Neural cell (in vitro differentiated cells): Measurements from ENCODE around the gene VWA8. TPM values are rescaled to one million over a fixed set of nuclear protein-coding genes. Genes with fewer than 3 reads are reported as not detected.
"Not testable (repeated sequence)": the region's sequence is repeated elsewhere in the genome, so short reads cannot be mapped to it uniquely, and the experiment has no call there.

Experiments
- H2AFZ ChIP-seq: fragments of 200-600, 300-800 bp; sonication (generic), shearing (Covaris generic); 2 replicates; pipeline ENCODE4 v1.6.0; 2014; ENCODE audit warnings: low read depth, mild to moderate bottlenecking, antibody characterized with exemption, low read length, moderate library complexity
- H3F3A ChIP-seq: fragments of 200-600 bp; shearing (Covaris generic); 2 replicates; pipeline ENCODE4 v1.6.1; 2016; ENCODE audit warnings: mild to moderate bottlenecking, moderate library complexity, mixed read lengths, antibody characterized with exemption, low read length; ENCODE audit not compliant: insufficient read depth, poor library complexity, severe bottlenecking
- H3K27ac ChIP-seq: fragments of 200-600, 300-800 bp; sonication (generic), shearing (Covaris generic); 2 replicates; pipeline ENCODE4 v1.5.1; 2014; ENCODE audit warnings: mild to moderate bottlenecking, low read length, moderate library complexity
- H3K27me3 ChIP-seq: fragments of 300-800, 200-600 bp; sonication (generic), shearing (Covaris generic); 2 replicates; pipeline ENCODE4 v1.6.0; 2014; ENCODE audit warnings: mild to moderate bottlenecking, low read depth, low read length, moderate library complexity; ENCODE audit not compliant: insufficient read depth
- H3K36me3 ChIP-seq: fragments of 300-800, 200-600 bp; sonication (generic), shearing (Covaris generic); 2 replicates; pipeline ENCODE4 v1.5.1; 2014; ENCODE audit warnings: mild to moderate bottlenecking, antibody characterized with exemption, low read length, moderate library complexity; ENCODE audit not compliant: insufficient read depth
- H3K4me2 ChIP-seq: fragments of 300-800, 200-600 bp; sonication (generic), shearing (Covaris generic); 2 replicates; pipeline ENCODE4 v1.6.0; 2014; ENCODE audit warnings: mild to moderate bottlenecking, low read length
- H3K4me3 ChIP-seq: fragments of 300-800, 200-600 bp; sonication (generic), shearing (Covaris generic); 2 replicates; pipeline ENCODE4 v1.5.1; 2014; ENCODE audit warnings: mild to moderate bottlenecking, low read length, moderate library complexity
- H3K79me2 ChIP-seq: fragments of 200-600 bp; shearing (Covaris generic); replicated peaks from 2 replicates; pipeline ENCODE4 v1.6.0; 2014; ENCODE audit warnings: mild to moderate bottlenecking, low read length, moderate library complexity; ENCODE audit not compliant: insufficient read depth
- H3K9ac ChIP-seq: fragments of 300-800, 200-600 bp; sonication (generic), shearing (Covaris generic); 2 replicates; pipeline ENCODE4 v1.6.1; 2016; ENCODE audit warnings: mild to moderate bottlenecking, low read length, mixed read lengths
- H3K9me2 ChIP-seq: fragments of 200-600 bp; shearing (Covaris generic); 2 replicates; pipeline ENCODE4 v1.6.1; 2016; ENCODE audit warnings: mild to moderate bottlenecking, low read length, mixed read lengths; ENCODE audit not compliant: insufficient read depth
- H3K9me3 ChIP-seq: fragments of 200-600, 300-800 bp; sonication (generic), shearing (Covaris generic); 2 replicates; pipeline ENCODE4 v1.6.1; 2016; ENCODE audit warnings: mild to moderate bottlenecking, mixed run types, low read length, moderate library complexity, mixed read lengths
- H4K20me1 ChIP-seq: fragments of 200-600 bp; shearing (Covaris generic); 2 replicates; pipeline ENCODE4 v1.6.1; 2016; ENCODE audit warnings: mild to moderate bottlenecking, mixed run types; ENCODE audit not compliant: insufficient read depth
- EP300 ChIP-seq: fragments of 450-650 bp; conservative IDR thresholded peaks from 2 replicates; pipeline ENCODE4 v1.6.1; 2014; ENCODE audit warnings: antibody characterized with exemption, mild to moderate bottlenecking, moderate library complexity; ENCODE audit not compliant: poor library complexity, severe bottlenecking
- EZH2 ChIP-seq: fragments of 200-600, 300-800 bp; shearing (Covaris generic), sonication (generic); IDR thresholded peaks from 2 replicates; pipeline ENCODE4 v1.6.1; 2014; ENCODE audit warnings: antibody characterized with exemption, low read length, borderline replicate concordance, mild to moderate bottlenecking; ENCODE audit not compliant: insufficient read depth, poor library complexity, severe bottlenecking
- MXI1 ChIP-seq: fragments of 450-650 bp; conservative IDR thresholded peaks from 2 replicates; pipeline ENCODE4 v1.6.1; 2014; ENCODE audit warnings: antibody characterized with exemption, mild to moderate bottlenecking; ENCODE audit not compliant: poor library complexity, severe bottlenecking
- POLR2AphosphoS5 ChIP-seq: IDR thresholded peaks from 2 replicates; pipeline ENCODE4 v1.6.1; 2012
- RAD21 ChIP-seq: fragments of 450-650 bp; conservative IDR thresholded peaks from 2 replicates; pipeline ENCODE4 v1.6.1; 2014; ENCODE audit warnings: antibody characterized with exemption, mild to moderate bottlenecking, moderate library complexity
- SMC3 ChIP-seq: fragments of 450-650 bp; conservative IDR thresholded peaks from 2 replicates; pipeline ENCODE4 v1.6.1; 2014; ENCODE audit warnings: antibody characterized with exemption, mild to moderate bottlenecking, moderate library complexity; ENCODE audit not compliant: poor library complexity
- TAF1 ChIP-seq: IDR thresholded peaks from 2 replicates; pipeline ENCODE4 v1.6.1; 2012; ENCODE audit warnings: low read depth
- polyA plus RNA-seq: library from polyadenylated mRNA; depleted of rRNA; stranded (reverse); fragments of >200 nt; gene quantifications from 2 replicates; pipeline ENCODE4 v1.2.3, GENCODE V29; 2014
- TF ChIP-seq, protein P1 (sequence below): IDR thresholded peaks from 2 replicates; pipeline ENCODE4 v1.6.1; 2012; ENCODE audit warnings: borderline replicate concordance
- TF ChIP-seq, protein P2 (sequence below): fragments of 450-650 bp; IDR thresholded peaks from 2 replicates; pipeline ENCODE4 v1.5.1; 2014; ENCODE audit warnings: antibody characterized with exemption, mild to moderate bottlenecking, moderate library complexity; ENCODE audit not compliant: poor library complexity, severe bottlenecking

The VWA8 gene
- polyA plus RNA-seq, 1 donor from 2014 or later = 3.6 TPM

DNA sequence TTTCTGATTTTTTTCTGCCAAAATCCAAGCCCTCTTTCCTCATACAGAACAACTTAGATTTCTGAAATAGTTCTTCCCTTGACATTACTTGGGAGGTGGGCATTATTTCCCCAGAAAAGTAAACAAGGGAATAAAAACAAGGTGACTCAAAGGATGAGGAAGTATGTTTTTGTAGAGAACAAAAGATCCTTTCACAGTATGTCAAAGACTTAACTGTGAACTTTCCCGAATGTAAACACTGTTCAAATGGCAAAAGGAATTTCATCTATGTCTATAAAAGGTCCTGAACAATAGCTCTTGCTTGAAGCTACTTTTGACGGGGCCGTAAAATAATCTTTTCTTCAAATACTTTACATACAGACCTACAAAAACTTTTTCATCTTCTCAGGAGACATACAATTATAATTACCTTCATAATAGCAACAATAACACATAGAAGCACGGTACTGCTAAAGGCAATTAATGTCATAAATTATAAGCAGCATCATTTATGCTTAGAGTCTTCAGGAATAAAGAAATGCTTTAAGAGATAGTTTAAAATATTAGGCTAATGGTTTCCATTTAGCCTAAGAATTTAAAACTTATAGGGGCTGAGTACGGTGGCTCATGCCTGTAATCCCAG lies 312.5 kb downstream of the VWA8 start:
- H3K79me2 ChIP-seq = no peaks in the 10 kb centered on the region
- TF ChIP-seq SMC3 (no peak), MXI1 (no peak), TAF1 (no peak), EZH2 (no peak), POLR2AphosphoS5 (no peak), EP300 (no peak), RAD21 (no peak)
- TF ChIP-seq, protein P1, sequence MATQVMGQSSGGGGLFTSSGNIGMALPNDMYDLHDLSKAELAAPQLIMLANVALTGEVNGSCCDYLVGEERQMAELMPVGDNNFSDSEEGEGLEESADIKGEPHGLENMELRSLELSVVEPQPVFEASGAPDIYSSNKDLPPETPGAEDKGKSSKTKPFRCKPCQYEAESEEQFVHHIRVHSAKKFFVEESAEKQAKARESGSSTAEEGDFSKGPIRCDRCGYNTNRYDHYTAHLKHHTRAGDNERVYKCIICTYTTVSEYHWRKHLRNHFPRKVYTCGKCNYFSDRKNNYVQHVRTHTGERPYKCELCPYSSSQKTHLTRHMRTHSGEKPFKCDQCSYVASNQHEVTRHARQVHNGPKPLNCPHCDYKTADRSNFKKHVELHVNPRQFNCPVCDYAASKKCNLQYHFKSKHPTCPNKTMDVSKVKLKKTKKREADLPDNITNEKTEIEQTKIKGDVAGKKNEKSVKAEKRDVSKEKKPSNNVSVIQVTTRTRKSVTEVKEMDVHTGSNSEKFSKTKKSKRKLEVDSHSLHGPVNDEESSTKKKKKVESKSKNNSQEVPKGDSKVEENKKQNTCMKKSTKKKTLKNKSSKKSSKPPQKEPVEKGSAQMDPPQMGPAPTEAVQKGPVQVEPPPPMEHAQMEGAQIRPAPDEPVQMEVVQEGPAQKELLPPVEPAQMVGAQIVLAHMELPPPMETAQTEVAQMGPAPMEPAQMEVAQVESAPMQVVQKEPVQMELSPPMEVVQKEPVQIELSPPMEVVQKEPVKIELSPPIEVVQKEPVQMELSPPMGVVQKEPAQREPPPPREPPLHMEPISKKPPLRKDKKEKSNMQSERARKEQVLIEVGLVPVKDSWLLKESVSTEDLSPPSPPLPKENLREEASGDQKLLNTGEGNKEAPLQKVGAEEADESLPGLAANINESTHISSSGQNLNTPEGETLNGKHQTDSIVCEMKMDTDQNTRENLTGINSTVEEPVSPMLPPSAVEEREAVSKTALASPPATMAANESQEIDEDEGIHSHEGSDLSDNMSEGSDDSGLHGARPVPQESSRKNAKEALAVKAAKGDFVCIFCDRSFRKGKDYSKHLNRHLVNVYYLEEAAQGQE = no peak
- no peaks in the 10 kb centered on the region for H3K9me2 ChIP-seq
- no peaks in the 10 kb centered on the region for H3K9me3 ChIP-seq
- no peak overlapping the region for H3K9ac ChIP-seq
- no peaks in the 10 kb centered on the region for H3K36me3 ChIP-seq
- no peak overlapping the region for H3K27ac ChIP-seq
- no peaks in the 10 kb centered on the region for H4K20me1 ChIP-seq
- H3K4me3 ChIP-seq = no peak overlapping the region
- no peaks in the 10 kb centered on the region for H3F3A ChIP-seq
- no peak overlapping the region for H3K4me2 ChIP-seq
- no peak overlapping the region for H2AFZ ChIP-seq
- H3K27me3 ChIP-seq = no peaks in the 10 kb centered on the region

GRCh38 chr13:41647699-41648313 lies 313.1 kb downstream of the VWA8 start:
- H2AFZ ChIP-seq, H4K20me1 ChIP-seq, H3K4me3 ChIP-seq, H3F3A ChIP-seq, H3K27ac ChIP-seq, H3K36me3 ChIP-seq, H3K9me3 ChIP-seq, H3K9me2 ChIP-seq, H3K79me2 ChIP-seq, H3K9ac ChIP-seq, H3K4me2 ChIP-seq, H3K27me3 ChIP-seq: not testable (repeated sequence)

DNA sequence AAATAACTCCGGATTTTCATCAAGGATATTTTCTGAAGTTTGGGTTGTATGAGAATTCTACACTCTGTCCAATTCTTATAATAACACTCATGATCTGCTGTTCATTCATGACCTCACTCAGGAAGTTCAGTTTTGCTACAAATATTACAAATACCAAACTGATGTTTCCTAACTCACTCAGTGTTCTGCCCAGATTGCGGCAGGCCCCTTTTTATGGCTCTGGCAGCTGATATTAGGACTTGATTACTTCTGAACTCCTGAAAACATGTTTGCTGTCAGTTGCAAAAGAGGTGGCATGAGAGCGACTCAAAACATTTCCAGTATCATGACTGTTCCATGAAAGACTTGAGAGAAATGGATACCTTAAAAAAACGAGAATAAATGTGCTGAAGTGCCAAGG lies 315.6 kb downstream of the VWA8 start:
- TF ChIP-seq EZH2 (no peak), POLR2AphosphoS5 (no peak), TAF1 (no peak), EP300 (no peak), RAD21 (no peak), SMC3 (no peak), MXI1 (no peak)
- TF ChIP-seq, protein P2, sequence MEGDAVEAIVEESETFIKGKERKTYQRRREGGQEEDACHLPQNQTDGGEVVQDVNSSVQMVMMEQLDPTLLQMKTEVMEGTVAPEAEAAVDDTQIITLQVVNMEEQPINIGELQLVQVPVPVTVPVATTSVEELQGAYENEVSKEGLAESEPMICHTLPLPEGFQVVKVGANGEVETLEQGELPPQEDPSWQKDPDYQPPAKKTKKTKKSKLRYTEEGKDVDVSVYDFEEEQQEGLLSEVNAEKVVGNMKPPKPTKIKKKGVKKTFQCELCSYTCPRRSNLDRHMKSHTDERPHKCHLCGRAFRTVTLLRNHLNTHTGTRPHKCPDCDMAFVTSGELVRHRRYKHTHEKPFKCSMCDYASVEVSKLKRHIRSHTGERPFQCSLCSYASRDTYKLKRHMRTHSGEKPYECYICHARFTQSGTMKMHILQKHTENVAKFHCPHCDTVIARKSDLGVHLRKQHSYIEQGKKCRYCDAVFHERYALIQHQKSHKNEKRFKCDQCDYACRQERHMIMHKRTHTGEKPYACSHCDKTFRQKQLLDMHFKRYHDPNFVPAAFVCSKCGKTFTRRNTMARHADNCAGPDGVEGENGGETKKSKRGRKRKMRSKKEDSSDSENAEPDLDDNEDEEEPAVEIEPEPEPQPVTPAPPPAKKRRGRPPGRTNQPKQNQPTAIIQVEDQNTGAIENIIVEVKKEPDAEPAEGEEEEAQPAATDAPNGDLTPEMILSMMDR = no peak
- TF ChIP-seq, protein P1 = no peak
- H3K27ac ChIP-seq = no peak overlapping the region
- H3K79me2 ChIP-seq = no peaks in the 10 kb centered on the region

More for the DNA sequence above, 315.6 kb downstream of the VWA8 start:
- Histone ChIP-seq H2AFZ (no peak overlapping the region), H3K4me2 (no peak overlapping the region), H3F3A (no peaks in the 10 kb centered on the region), H3K9ac (no peak overlapping the region), H3K9me3 (no peaks in the 10 kb centered on the region), H4K20me1 (no peaks in the 10 kb centered on the region), H3K9me2 (no peaks in the 10 kb centered on the region), H3K27me3 (no peaks in the 10 kb centered on the region), H3K36me3 (no peaks in the 10 kb centered on the region), H3K4me3 (no peak overlapping the region)
